ENCODE data around the gene MMP2.

The MMP2 gene

GRCh38 chr16:55526441-55526840 lies 47.4 kb downstream of the MMP2 start:
- no peak overlapping the region for H2AFZ ChIP-seq (ENCODE audit: low read length)
- no peak overlapping the region for H2BK120ac ChIP-seq (ENCODE audit: low read depth, low read length)
- no peak for DNase-seq (ENCODE audit: low spot score)
- H2BK5ac ChIP-seq (ENCODE audit: low read length), result no peak overlapping the region
- no peak overlapping the region for H2AK5ac ChIP-seq (ENCODE audit: low read depth, low read length)
- H3K4me3 ChIP-seq (ENCODE audit: low read length in 2 of 2), result no peak overlapping the region
- H3K4me2 ChIP-seq (ENCODE audit: insufficient read depth, low read length, poor library complexity, severe bottlenecking), result no peak overlapping the region
- H3K23ac ChIP-seq (ENCODE audit: low read depth, low read length, poor library complexity), result no peak overlapping the region
- no peak overlapping the region for H3K14ac ChIP-seq (ENCODE audit: low read length)
- H3K4me1 ChIP-seq (ENCODE audit: control insufficient read depth in 2 of 2, insufficient read depth in 1 of 2, low read depth in 1 of 2, low read length in 2 of 2), result no peaks in the 10 kb centered on the region
- H3K9me3 ChIP-seq (replicated peaks in 1 of 2; ENCODE audit: control insufficient read depth in 2 of 2, insufficient read depth in 1 of 2, low read depth in 1 of 2, low read length in 2 of 2), result no peaks in the 10 kb centered on the region
- H4K8ac ChIP-seq (ENCODE audit: low read depth, low read length), result no peak overlapping the region
- no peak overlapping the region for H4K91ac ChIP-seq (ENCODE audit: low read depth, low read length, poor library complexity)
- H3K27ac ChIP-seq (replicated peaks; ENCODE audit: low read length), result no peak overlapping the region
- H2BK15ac ChIP-seq (ENCODE audit: low read length), result no peak overlapping the region
- no peak overlapping the region for H3K4ac ChIP-seq (ENCODE audit: low read length)
- H3K79me1 ChIP-seq (ENCODE audit: low read depth, low read length), result no peaks in the 10 kb centered on the region
- H3K18ac ChIP-seq (ENCODE audit: low read length), result no peak overlapping the region
- H3K9ac ChIP-seq (ENCODE audit: low read depth, low read length, poor library complexity), result no peak overlapping the region
- H2BK12ac ChIP-seq (ENCODE audit: low read length), result no peak overlapping the region
- WGBS, 2 donors (ENCODE audit: extremely low coverage in 2 of 2, insufficient read length in 2 of 2, insufficient replicate concordance in 1 of 2), result no CpG with 5 or more reads among the region's 2 CpGs
- H3K27me3 ChIP-seq (ENCODE audit: control insufficient read depth in 3 of 3, insufficient read depth in 3 of 3, low read depth in 1 of 3, low read length in 3 of 3), result no peaks in the 10 kb centered on the region
- no peaks in the 10 kb centered on the region for H3K36me3 ChIP-seq (replicated peaks in 1 of 2; ENCODE audit: control insufficient read depth in 2 of 2, insufficient read depth in 2 of 2, low read length in 2 of 2)

GRCh38 chr16:55527885-55528284 lies 48.9 kb downstream of the MMP2 start:
- no peak overlapping the region for H4K91ac ChIP-seq (ENCODE audit: low read depth, low read length, poor library complexity)
- no peaks in the 10 kb centered on the region for H3K4me1 ChIP-seq (ENCODE audit: control insufficient read depth in 2 of 2, insufficient read depth in 1 of 2, low read depth in 1 of 2, low read length in 2 of 2)
- no peaks in the 10 kb centered on the region for H3K36me3 ChIP-seq (replicated peaks in 1 of 2; ENCODE audit: control insufficient read depth in 2 of 2, insufficient read depth in 2 of 2, low read length in 2 of 2)
- no peak overlapping the region for H3K4ac ChIP-seq (ENCODE audit: low read length)
- no peaks in the 10 kb centered on the region for H3K9me3 ChIP-seq (replicated peaks in 1 of 2; ENCODE audit: control insufficient read depth in 2 of 2, insufficient read depth in 1 of 2, low read depth in 1 of 2, low read length in 2 of 2)
- H3K9ac ChIP-seq (ENCODE audit: low read depth, low read length, poor library complexity), result no peak overlapping the region
- H4K8ac ChIP-seq (ENCODE audit: low read depth, low read length), result no peak overlapping the region
- H2AFZ ChIP-seq (ENCODE audit: low read length), result no peak overlapping the region
- H3K79me1 ChIP-seq (ENCODE audit: low read depth, low read length), result no peaks in the 10 kb centered on the region
- no peak overlapping the region for H3K14ac ChIP-seq (ENCODE audit: low read length)
- H3K27me3 ChIP-seq (ENCODE audit: control insufficient read depth in 3 of 3, insufficient read depth in 3 of 3, low read depth in 1 of 3, low read length in 3 of 3), result no peaks in the 10 kb centered on the region
- no peak overlapping the region for H2AK5ac ChIP-seq (ENCODE audit: low read depth, low read length)
- H3K4me3 ChIP-seq (ENCODE audit: low read length in 2 of 2), result no peak overlapping the region
- no peak overlapping the region for H2BK12ac ChIP-seq (ENCODE audit: low read length)
- H2BK5ac ChIP-seq (ENCODE audit: low read length), result no peak overlapping the region
- H3K4me2 ChIP-seq (ENCODE audit: insufficient read depth, low read length, poor library complexity, severe bottlenecking), result no peak overlapping the region
- DNase-seq (ENCODE audit: low spot score), result no peak
- no peak overlapping the region for H2BK120ac ChIP-seq (ENCODE audit: low read depth, low read length)
- H2BK15ac ChIP-seq (ENCODE audit: low read length), result no peak overlapping the region
- H3K23ac ChIP-seq (ENCODE audit: low read depth, low read length, poor library complexity), result no peak overlapping the region
- no peak overlapping the region for H3K18ac ChIP-seq (ENCODE audit: low read length)
- H3K27ac ChIP-seq (replicated peaks; ENCODE audit: low read length), result no peak overlapping the region

GRCh38 chr16:55529018-55529417 lies 50.0 kb downstream of the MMP2 start:
- no peak overlapping the region for H2BK15ac ChIP-seq (ENCODE audit: low read length)
- no peak overlapping the region for H2AFZ ChIP-seq (ENCODE audit: low read length)
- no peaks in the 10 kb centered on the region for H3K79me1 ChIP-seq (ENCODE audit: low read depth, low read length)
- no peak overlapping the region for H3K4me2 ChIP-seq (ENCODE audit: insufficient read depth, low read length, poor library complexity, severe bottlenecking)
- H3K23ac ChIP-seq (ENCODE audit: low read depth, low read length, poor library complexity), result no peak overlapping the region
- H3K9ac ChIP-seq (ENCODE audit: low read depth, low read length, poor library complexity), result no peak overlapping the region
- no peaks in the 10 kb centered on the region for H3K9me3 ChIP-seq (replicated peaks in 1 of 2; ENCODE audit: control insufficient read depth in 2 of 2, insufficient read depth in 1 of 2, low read depth in 1 of 2, low read length in 2 of 2)
- H3K14ac ChIP-seq (ENCODE audit: low read length), result no peak overlapping the region
- 100% methylated on average over 1 of the region's 2 CpGs; no CpG with 5 or more reads in 1 of the 2 donors for WGBS, 2 donors (ENCODE audit: extremely low coverage in 2 of 2, insufficient read length in 2 of 2, insufficient replicate concordance in 1 of 2)
- no peaks in the 10 kb centered on the region for H3K4me1 ChIP-seq (ENCODE audit: control insufficient read depth in 2 of 2, insufficient read depth in 1 of 2, low read depth in 1 of 2, low read length in 2 of 2)
- H2AK5ac ChIP-seq (ENCODE audit: low read depth, low read length), result no peak overlapping the region
- no peak overlapping the region for H3K4me3 ChIP-seq (ENCODE audit: low read length in 2 of 2)
- no peaks in the 10 kb centered on the region for H3K27me3 ChIP-seq (ENCODE audit: control insufficient read depth in 3 of 3, insufficient read depth in 3 of 3, low read depth in 1 of 3, low read length in 3 of 3)
- H2BK120ac ChIP-seq (ENCODE audit: low read depth, low read length), result no peak overlapping the region
- no peak overlapping the region for H4K91ac ChIP-seq (ENCODE audit: low read depth, low read length, poor library complexity)
- no peak for DNase-seq (ENCODE audit: low spot score)
- no peak overlapping the region for H2BK12ac ChIP-seq (ENCODE audit: low read length)
- no peak overlapping the region for H3K27ac ChIP-seq (replicated peaks; ENCODE audit: low read length)
- no peaks in the 10 kb centered on the region for H3K36me3 ChIP-seq (replicated peaks in 1 of 2; ENCODE audit: control insufficient read depth in 2 of 2, insufficient read depth in 2 of 2, low read length in 2 of 2)
- no peak overlapping the region for H4K8ac ChIP-seq (ENCODE audit: low read depth, low read length)
- H3K4ac ChIP-seq (ENCODE audit: low read length), result no peak overlapping the region
- H2BK5ac ChIP-seq (ENCODE audit: low read length), result no peak overlapping the region
- H3K18ac ChIP-seq (ENCODE audit: low read length), result no peak overlapping the region

DNA sequence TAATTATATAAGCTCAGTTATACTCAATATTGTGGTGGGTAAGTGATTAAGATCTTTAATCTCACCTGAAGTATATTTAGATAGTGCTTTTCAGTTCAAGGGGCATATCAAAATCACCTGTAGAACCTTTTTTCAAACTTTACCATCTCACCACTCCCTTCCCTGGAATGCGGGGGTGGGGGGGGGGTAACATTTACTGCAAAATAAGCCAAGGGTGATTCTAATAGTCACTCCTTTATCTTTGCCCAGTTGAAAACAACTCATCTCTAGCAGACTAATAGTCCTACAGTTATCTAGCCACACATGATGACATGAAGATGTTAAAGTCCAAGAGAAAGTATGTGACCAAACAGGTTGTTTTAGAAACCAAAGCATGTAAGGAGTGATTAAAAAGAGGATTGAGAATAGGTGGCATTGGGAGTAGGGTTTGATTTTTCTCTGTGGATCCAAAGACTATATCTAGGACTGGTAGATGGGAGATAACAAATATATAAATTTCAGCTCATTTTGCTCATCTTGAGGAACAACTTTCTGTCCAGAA lies 51.4 kb downstream of the MMP2 start:
- no peak overlapping the region for H2AK5ac ChIP-seq (ENCODE audit: low read depth, low read length)
- no peak for DNase-seq (ENCODE audit: low spot score)
- H3K4me1 ChIP-seq (ENCODE audit: control insufficient read depth in 2 of 2, insufficient read depth in 1 of 2, low read depth in 1 of 2, low read length in 2 of 2), result no peaks in the 10 kb centered on the region
- H3K9ac ChIP-seq (ENCODE audit: low read depth, low read length, poor library complexity), result no peak overlapping the region
- no peak overlapping the region for H4K8ac ChIP-seq (ENCODE audit: low read depth, low read length)
- H2BK5ac ChIP-seq (ENCODE audit: low read length), result no peak overlapping the region
- H3K9me3 ChIP-seq (replicated peaks in 1 of 2; ENCODE audit: control insufficient read depth in 2 of 2, insufficient read depth in 1 of 2, low read depth in 1 of 2, low read length in 2 of 2), result no peaks in the 10 kb centered on the region
- H3K18ac ChIP-seq (ENCODE audit: low read length), result no peak overlapping the region
- H3K4me3 ChIP-seq (ENCODE audit: low read length in 2 of 2), result no peak overlapping the region
- no peak overlapping the region for H3K4me2 ChIP-seq (ENCODE audit: insufficient read depth, low read length, poor library complexity, severe bottlenecking)
- H3K14ac ChIP-seq (ENCODE audit: low read length), result no peak overlapping the region
- H3K27ac ChIP-seq (replicated peaks; ENCODE audit: low read length), result no peak overlapping the region
- no peak overlapping the region for H2BK120ac ChIP-seq (ENCODE audit: low read depth, low read length)
- H2BK12ac ChIP-seq (ENCODE audit: low read length), result no peak overlapping the region
- H3K4ac ChIP-seq (ENCODE audit: low read length), result no peak overlapping the region
- no peak overlapping the region for H3K23ac ChIP-seq (ENCODE audit: low read depth, low read length, poor library complexity)
- H3K36me3 ChIP-seq (replicated peaks in 1 of 2; ENCODE audit: control insufficient read depth in 2 of 2, insufficient read depth in 2 of 2, low read length in 2 of 2), result no peaks in the 10 kb centered on the region
- H3K27me3 ChIP-seq (ENCODE audit: control insufficient read depth in 3 of 3, insufficient read depth in 3 of 3, low read depth in 1 of 3, low read length in 3 of 3), result no peaks in the 10 kb centered on the region
- H2AFZ ChIP-seq (ENCODE audit: low read length), result no peak overlapping the region
- no peak overlapping the region for H4K91ac ChIP-seq (ENCODE audit: low read depth, low read length, poor library complexity)
- no peaks in the 10 kb centered on the region for H3K79me1 ChIP-seq (ENCODE audit: low read depth, low read length)
- no CpG with 5 or more reads among the region's 1 CpG for WGBS, 2 donors (ENCODE audit: extremely low coverage in 2 of 2, insufficient read length in 2 of 2, insufficient replicate concordance in 1 of 2)
- H2BK15ac ChIP-seq (ENCODE audit: low read length), result no peak overlapping the region
